Activated T-helper 1 cell treated with anti-CD3 and anti-CD28 coated beads, Interleukin-12 subunit alpha, Interleukin-12 subunit beta, Interleukin-2, Interleukin-4 antibody, amounts not matched to agents 30 ng/mL and 10 ng/mL and 1 ng/mL, durations not matched to agents 14 hours and 24 hours and 36 hours (primary cell): ENCODE measurements around the gene ZNF101. TPM values are rescaled to one million over a fixed set of nuclear protein-coding genes. Genes with fewer than 3 reads are reported as not detected.

Experiments used
- DNase-seq: peaks from one replicate; pipeline ENCODE4 v3.0.0; 2021; ENCODE audit warnings: low spot score
- H3K27ac Mint-ChIP-seq: one replicate; pipeline ENCODE4 v1.8.0; 2021; ENCODE audit warnings: mild to moderate bottlenecking, mixed read lengths
- H3K27me3 Mint-ChIP-seq: one replicate; pipeline ENCODE4 v1.8.0; 2022; ENCODE audit warnings: mild to moderate bottlenecking, moderate library complexity, mixed read lengths; ENCODE audit not compliant: insufficient read depth
- H3K36me3 Mint-ChIP-seq: one replicate; pipeline ENCODE4 v1.8.0; 2021; ENCODE audit warnings: low read depth, mixed read lengths
- H3K4me1 Mint-ChIP-seq: one replicate; pipeline ENCODE4 v1.8.0; 2021; ENCODE audit warnings: low read depth, mixed read lengths
- H3K4me3 Mint-ChIP-seq: one replicate; pipeline ENCODE4 v1.8.0; 2021; ENCODE audit warnings: mild to moderate bottlenecking, moderate library complexity, mixed read lengths
- H3K9me3 Mint-ChIP-seq: one replicate; pipeline ENCODE4 v1.8.0; 2021; ENCODE audit warnings: mixed read lengths
- intact Hi-C: fragments of 100-400 bp; cut with micrococcal nuclease; formaldehyde crosslinking; loops from one replicate; pipeline ENCODE4 v1.15.1; 2024
- total RNA-seq: library from RNA; stranded (reverse); gene quantifications from 2 replicates; pipeline ENCODE4 v1.2.3, GENCODE V29; 2022

Gene ZNF101
- total RNA-seq, 1 donor from 2014 or later = 48.2 TPM

DNA sequence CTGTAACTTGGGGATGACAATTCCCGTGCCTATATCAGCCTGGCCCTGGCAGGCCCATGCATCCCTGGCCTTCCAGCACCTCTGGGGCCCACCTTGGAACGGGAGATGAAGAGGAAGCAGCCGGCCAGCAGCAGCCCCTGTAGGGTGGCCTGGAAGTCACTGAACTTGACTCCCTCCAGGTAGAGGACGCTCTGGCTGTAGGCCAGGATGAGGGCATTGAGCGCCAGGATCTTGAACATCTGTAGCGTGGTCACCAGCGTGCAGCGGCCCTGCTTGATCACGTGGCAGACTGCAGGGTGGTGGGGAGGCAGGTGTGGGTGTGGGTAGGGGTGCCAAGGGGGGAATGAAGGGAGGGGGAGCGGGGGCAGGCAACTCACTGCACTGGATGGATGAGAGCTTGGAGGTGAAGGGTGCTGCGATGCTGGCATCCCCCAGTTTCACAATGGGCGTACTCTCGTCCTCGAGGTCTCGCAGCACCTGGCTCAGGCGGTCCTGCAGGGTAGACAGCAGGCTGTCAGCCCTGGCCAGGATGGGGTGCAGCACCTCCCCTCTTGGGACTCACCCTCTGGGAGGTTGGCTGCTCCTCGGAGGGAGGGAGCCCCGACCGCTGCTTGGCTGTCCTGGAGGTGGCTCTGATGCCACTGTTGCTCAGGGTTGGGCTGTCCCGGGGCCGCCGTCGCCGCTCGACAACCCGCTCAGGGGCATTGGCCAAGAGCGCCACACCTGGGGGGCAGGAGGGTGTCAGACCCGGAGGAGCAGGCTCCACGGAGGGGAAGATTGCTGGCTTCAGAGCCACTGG lies 21.4 kb upstream of the ZNF101 start:
- no peaks in the 10 kb centered on the region for H3K27me3 Mint-ChIP-seq
- no peak for DNase-seq
- no peak overlapping the region for H3K4me3 Mint-ChIP-seq
- H3K4me1 Mint-ChIP-seq = peaks cover 4% of the 10 kb centered on the region
- intact Hi-C loops = no loop called here
- H3K27ac Mint-ChIP-seq = no peak overlapping the region
- H3K36me3 Mint-ChIP-seq = peaks cover 31% of the 10 kb centered on the region
- no peaks in the 10 kb centered on the region for H3K9me3 Mint-ChIP-seq

DNA sequence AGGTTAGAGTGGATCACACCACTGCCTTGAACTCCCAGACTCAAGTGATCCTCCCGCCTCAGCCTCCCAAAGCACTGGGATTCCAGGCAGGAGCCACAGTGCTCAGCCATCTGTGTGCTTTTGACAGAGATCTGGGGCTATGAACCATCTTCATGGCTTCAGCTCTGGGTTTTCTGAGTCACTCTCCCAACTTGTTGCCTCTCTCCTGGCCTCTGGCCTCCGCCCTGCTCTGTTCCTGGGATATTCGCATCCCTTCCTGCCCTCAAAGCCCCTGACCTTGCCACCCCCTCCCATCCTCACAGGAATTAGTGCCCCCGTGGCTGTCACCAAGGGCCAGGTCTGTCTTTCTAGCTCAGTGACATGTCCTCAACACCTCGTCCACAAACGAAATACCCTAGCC lies 19.5 kb upstream of the ZNF101 start:
- no peaks in the 10 kb centered on the region for H3K4me1 Mint-ChIP-seq
- intact Hi-C loops = no loop called here
- no peaks in the 10 kb centered on the region for H3K27me3 Mint-ChIP-seq
- H3K36me3 Mint-ChIP-seq = peaks cover 41% of the 10 kb centered on the region
- H3K4me3 Mint-ChIP-seq = no peak overlapping the region
- H3K9me3 Mint-ChIP-seq = no peaks in the 10 kb centered on the region
- no peak for DNase-seq
- H3K27ac Mint-ChIP-seq = peak overlapping the region; percentile 52

DNA sequence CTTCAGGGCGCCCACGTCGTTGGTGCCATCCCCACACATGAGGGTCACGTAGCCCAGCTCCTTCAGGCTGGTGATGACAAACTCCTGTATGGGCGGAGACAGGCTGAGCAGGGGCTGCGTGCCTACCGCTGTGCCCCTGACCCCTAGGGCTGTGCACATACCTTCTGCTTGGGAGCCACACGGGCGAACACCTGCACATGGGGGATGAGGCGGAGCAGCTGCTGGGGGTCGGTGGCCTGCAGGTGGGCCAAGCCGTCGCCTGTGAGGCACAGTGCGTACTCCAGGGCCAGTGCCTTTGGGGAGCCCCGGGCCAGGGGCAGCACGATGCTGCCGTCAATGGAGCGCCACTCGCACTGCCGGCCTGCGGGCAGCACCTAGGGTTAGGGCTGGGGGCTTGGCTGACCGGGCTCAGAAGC lies 19.1 kb upstream of the ZNF101 start:
- Mint-ChIP-seq H3K27me3 (no peaks in the 10 kb centered on the region), H3K27ac (no peak overlapping the region), H3K4me3 (no peak overlapping the region), H3K4me1 (no peaks in the 10 kb centered on the region), H3K36me3 (peaks cover 41% of the 10 kb centered on the region), H3K9me3 (no peaks in the 10 kb centered on the region)
- intact Hi-C loops = no loop called here
- no peak for DNase-seq

DNA sequence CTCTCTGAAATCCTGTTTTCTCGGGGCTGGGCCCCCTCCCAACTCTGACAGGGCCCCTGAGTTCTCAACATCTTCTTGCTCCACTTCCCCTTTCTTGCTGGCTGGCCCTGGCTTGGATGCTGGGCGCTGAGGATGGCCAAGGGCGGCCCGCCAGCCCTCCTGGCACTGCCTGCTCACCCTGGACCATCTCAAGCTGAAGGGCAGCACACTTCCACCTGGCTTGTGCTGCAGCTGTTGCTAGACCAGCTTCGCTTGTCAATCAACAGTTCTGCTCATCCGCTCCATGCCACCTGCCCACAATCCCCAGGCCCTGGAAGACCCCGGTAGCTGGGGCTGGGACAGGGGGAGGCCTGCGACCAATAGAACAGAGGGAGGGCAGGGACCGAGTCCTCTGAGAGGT lies 18.3 kb upstream of the ZNF101 start:
- no peak for DNase-seq
- H3K27me3 Mint-ChIP-seq = no peaks in the 10 kb centered on the region
- intact Hi-C loops = no loop called here
- H3K27ac Mint-ChIP-seq = no peak overlapping the region
- no peaks in the 10 kb centered on the region for H3K4me1 Mint-ChIP-seq
- H3K4me3 Mint-ChIP-seq = no peak overlapping the region
- no peaks in the 10 kb centered on the region for H3K9me3 Mint-ChIP-seq
- H3K36me3 Mint-ChIP-seq = peaks cover 43% of the 10 kb centered on the region

DNA sequence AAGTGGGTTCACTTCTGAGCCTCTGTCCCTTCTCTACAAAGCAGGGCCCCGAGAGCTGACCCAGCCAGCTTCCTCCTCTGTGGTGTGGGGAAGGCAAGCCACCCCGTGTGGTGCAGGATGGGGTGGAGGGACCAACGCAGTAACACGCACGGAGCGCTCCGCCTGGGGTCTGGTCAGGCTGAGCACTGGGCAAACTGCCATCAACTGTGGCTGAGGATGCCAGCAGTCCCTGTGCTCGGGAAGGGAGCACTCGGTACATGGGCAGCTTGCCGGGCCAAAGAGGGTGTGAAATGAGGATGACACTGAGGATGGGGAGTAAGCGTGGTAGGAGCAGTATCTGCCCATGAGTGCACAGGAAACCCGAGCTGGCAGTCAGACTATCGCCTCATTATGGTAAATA lies 17.6 kb upstream of the ZNF101 start:
- H3K4me1 Mint-ChIP-seq = no peaks in the 10 kb centered on the region
- H3K4me3 Mint-ChIP-seq = no peak overlapping the region
- no peak overlapping the region for H3K27ac Mint-ChIP-seq
- no peaks in the 10 kb centered on the region for H3K27me3 Mint-ChIP-seq
- H3K9me3 Mint-ChIP-seq = no peaks in the 10 kb centered on the region
- DNase-seq = no peak
- intact Hi-C loops = no loop called here
- H3K36me3 Mint-ChIP-seq = peaks cover 45% of the 10 kb centered on the region

DNA sequence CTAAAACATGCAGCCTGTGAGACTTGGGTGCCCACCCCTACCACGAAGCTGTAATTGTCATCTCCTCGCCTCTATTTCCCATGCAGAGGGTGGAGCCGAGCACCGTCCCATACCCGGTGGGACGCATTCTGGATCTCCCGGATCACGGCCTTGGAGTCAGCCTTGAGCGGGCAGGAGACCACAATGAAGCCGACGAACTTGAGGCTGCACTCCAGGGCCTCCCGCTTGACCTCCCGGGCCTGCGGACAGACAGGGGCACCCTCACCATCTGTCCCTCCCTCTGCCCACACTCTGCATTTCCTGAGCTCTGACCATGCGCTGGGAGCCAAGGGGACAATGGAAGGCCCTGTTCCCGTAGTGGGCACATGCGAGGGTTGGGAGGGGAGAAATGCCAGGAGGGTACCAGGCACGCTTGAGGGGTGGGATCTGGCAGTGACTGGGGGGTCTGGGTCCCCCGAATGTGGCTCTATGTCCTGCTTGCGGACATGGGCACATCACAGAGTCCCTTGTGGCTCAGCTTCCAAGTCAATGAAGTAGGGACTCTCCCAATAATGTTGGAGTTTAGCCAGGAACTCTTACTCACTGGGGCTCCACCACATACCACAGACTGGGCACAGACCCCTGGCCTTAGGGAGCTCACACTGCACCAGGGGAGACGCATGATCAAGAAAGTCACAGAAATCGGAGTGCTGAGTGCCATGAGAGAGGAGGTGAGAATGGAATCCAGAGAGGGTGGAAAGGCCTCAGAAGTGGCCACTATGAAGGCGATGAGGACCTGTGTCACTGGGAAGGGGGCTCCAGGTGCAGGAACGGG lies 15.9 kb upstream of the ZNF101 start:
- peaks cover 48% of the 10 kb centered on the region for H3K36me3 Mint-ChIP-seq
- no peaks in the 10 kb centered on the region for H3K4me1 Mint-ChIP-seq
- H3K27ac Mint-ChIP-seq = no peak overlapping the region
- no peaks in the 10 kb centered on the region for H3K27me3 Mint-ChIP-seq
- no peaks in the 10 kb centered on the region for H3K9me3 Mint-ChIP-seq
- no peak for DNase-seq
- H3K4me3 Mint-ChIP-seq = no peak overlapping the region
- intact Hi-C loops = no loop called here

DNA sequence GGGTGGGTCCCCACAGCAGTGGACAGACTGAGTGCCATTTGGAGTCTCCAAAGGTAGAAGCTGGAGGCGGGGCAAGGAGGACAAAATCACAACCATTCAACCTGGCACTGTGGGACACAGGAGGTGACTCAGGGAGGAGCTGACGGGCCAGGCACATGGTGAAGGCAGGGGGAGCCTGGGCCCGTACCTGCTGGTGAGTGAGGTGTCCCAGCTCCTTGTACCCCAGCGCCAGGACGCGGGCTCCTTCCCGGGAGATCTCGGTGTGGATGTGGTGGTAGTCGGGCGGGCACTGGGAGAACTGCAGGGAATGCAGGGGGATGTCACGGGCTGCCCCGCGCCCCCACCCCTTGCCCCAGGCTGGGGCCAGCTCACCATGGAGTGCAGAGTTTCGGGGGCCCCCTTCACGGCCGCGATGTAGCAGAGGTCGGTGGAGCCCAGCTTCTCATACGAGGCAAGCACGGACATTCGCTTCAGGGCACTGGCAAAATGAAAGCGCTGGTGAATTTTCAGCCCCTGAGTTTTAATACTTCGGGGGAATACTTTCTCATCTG lies 15.0 kb upstream of the ZNF101 start:
- intact Hi-C loops = no loop called here
- H3K36me3 Mint-ChIP-seq = peaks cover 53% of the 10 kb centered on the region
- H3K27ac Mint-ChIP-seq = no peak overlapping the region
- DNase-seq = no peak
- no peaks in the 10 kb centered on the region for H3K9me3 Mint-ChIP-seq
- H3K4me3 Mint-ChIP-seq = no peak overlapping the region
- no peaks in the 10 kb centered on the region for H3K4me1 Mint-ChIP-seq
- H3K27me3 Mint-ChIP-seq = no peaks in the 10 kb centered on the region

DNA sequence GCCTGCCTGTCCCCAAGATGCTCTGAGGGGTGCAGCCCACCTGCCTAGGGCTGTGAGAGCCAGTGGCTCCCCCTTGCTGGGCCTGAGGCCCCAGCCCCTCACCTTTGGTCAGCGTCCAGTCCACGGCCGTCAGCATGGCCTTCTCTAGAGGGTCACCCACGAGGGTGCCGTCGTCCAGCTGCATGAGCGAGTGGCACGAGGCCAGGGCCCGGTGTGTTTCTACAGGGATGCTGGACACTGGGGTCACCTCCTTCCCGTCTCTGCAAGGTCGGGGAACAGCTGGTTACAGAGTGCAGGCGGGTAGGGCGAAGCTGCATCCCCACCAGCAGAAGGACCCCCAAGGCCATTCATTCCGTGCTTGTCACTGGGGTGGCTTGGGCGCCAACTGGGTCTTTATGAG lies 14.2 kb upstream of the ZNF101 start:
- peaks cover 53% of the 10 kb centered on the region for H3K36me3 Mint-ChIP-seq

DNA sequence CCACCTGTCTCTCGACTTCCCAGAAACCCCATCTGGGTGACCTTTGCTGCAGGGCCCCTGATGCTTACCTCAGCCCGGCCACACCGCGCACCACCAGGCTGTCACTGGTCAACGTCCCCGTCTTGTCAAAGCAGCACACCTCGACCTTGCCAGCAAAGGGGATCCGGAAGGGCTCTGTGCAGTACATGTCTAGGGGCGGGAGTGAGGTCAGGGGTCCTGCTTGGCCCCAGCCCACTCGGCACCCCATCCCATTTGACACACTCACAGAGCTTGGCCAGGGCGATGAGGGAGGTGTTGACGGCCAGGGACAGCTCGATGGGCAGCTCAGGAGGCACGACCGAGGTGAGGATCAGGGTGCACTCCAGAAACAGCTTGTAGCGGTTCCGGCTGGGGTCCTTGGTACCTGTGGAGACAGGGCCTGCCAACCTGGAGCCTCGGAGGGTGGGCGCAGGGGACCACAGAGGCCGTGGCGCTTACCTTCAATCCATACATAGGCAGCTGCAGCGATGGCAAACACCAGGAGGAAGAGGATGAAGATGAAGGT lies 13.5 kb upstream of the ZNF101 start:
- H3K4me3 Mint-ChIP-seq = no peak overlapping the region
- no peaks in the 10 kb centered on the region for H3K27me3 Mint-ChIP-seq
- no peaks in the 10 kb centered on the region for H3K4me1 Mint-ChIP-seq
- intact Hi-C loops = no loop called here
- H3K27ac Mint-ChIP-seq = no peak overlapping the region
- no peak for DNase-seq
- no peaks in the 10 kb centered on the region for H3K9me3 Mint-ChIP-seq
- H3K36me3 Mint-ChIP-seq = peaks cover 55% of the 10 kb centered on the region

More for the DNA sequence above, 14.2 kb upstream of the ZNF101 start:
- intact Hi-C loops = no loop called here
- H3K9me3 Mint-ChIP-seq = no peaks in the 10 kb centered on the region
- DNase-seq = no peak
- no peak overlapping the region for H3K4me3 Mint-ChIP-seq
- H3K27ac Mint-ChIP-seq = no peak overlapping the region
- H3K4me1 Mint-ChIP-seq = no peaks in the 10 kb centered on the region
- no peaks in the 10 kb centered on the region for H3K27me3 Mint-ChIP-seq

DNA sequence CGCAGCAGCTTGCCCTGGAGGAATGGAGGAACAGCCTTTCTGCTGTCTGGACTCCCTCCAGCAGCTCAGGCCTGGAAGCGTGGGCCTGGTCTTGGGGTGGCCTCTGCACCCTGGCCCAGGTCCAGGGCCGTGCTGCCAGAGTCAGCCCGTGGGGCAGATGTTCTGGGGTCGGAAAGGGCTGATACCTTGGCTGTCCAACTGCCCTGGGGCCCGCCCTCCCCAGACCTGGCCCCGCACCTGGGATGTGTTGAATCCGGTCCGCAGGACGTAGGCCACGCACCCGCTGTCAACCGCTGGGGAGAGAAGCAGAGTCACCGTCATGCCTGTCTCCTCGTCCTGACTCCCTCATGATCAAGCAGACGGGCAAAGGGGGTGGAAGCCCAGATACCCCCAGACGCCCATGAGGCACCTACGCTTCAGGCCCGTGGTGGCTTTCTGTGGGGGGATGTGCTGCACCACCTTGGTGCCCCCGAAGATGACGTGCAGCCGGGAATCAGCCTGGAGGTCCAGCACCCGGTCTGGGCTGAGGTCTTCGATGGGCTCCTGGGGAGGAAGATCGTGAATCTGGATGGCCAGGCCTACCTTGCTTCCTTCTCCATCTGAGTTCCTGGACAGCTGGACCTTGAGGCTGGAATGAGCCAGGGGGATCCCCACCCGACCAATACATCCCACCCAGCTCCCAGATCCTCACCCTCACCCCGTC lies 12.8 kb upstream of the ZNF101 start:
- Mint-ChIP-seq H3K9me3 (no peaks in the 10 kb centered on the region), H3K27ac (no peak overlapping the region), H3K36me3 (peaks cover 53% of the 10 kb centered on the region), H3K27me3 (no peaks in the 10 kb centered on the region), H3K4me3 (no peak overlapping the region), H3K4me1 (no peaks in the 10 kb centered on the region)
- DNase-seq = no peak
- intact Hi-C loops = no loop called here

DNA sequence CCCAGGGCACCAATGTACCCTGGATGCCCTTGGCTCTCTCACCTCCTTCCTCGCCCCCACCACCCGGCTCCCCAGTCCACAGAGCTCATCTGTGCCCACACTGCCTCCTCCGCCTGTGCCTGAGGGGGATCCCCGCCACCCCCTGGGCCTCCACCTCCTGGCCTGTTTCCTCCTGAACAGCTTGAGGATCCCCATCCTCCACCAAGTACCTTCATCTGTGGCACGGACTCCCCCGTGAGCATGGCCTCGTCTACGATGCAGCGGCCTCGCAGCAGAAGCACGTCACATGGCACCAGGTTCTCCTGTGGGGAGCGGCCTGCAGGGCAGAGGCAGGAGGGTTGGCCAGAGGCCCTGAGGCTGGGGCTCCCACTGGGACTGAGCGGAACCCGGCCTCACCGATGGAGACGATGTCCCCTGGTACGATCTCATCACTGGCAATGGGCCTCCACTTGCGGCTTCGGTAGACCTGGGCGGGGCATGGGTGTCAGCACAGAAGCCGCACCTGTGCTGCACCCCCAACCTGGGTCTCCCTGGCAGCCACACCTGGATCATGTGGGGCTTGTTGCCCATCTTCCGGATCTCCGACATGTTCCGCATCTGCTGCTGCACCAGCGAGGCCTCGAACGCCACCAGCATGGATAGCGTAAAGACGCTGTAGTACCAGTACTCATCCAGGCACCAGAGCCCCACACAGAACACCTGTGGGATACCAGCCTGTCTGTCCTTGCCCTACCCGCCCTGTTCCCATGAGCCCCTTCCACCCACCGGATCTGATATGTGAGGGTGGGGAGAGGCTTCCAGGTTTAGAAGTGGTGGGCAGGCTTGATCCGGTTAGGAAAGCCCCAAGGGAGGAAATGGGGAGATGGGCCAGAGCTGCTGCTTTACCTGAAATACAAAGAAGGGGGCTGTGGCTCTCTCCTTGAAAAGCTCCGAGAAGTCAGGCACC lies 11.9 kb upstream of the ZNF101 start:
- Mint-ChIP-seq H3K9me3 (no peaks in the 10 kb centered on the region), H3K27ac (no peak overlapping the region), H3K27me3 (no peaks in the 10 kb centered on the region), H3K36me3 (peaks cover 56% of the 10 kb centered on the region), H3K4me1 (peaks cover 8% of the 10 kb centered on the region), H3K4me3 (no peak overlapping the region)
- no peak for DNase-seq
- intact Hi-C loops = no loop called here

DNA sequence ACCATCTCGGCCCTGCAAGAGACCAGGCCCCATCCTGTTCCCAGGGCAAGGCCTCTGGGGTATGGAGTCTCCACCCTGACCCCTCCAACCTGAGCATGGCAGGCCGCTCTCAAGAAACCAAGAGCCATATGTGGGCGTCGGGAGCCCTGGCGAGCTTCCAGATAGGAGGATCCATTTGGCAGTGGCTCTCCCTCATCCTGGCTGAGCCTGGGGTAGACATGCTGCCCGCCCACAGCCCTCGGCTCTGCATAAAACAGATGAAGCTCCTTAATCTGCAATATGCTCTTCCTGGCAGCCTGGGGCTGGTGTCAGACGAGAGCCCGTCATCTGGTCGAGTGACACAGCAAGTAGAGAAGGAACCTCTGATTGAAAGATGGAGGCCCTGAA lies 11.2 kb upstream of the ZNF101 start:
- H3K4me3 Mint-ChIP-seq = no peak overlapping the region

More for the DNA sequence above, 11.2 kb upstream of the ZNF101 start:
- H3K36me3 Mint-ChIP-seq = peaks cover 58% of the 10 kb centered on the region
- no peak overlapping the region for H3K27ac Mint-ChIP-seq
- H3K27me3 Mint-ChIP-seq = no peaks in the 10 kb centered on the region
- intact Hi-C loops = no loop called here
- no peaks in the 10 kb centered on the region for H3K9me3 Mint-ChIP-seq
- DNase-seq = no peak
- peaks cover 15% of the 10 kb centered on the region for H3K4me1 Mint-ChIP-seq
